NB4 (cell line): ENCODE data around the gene SIN3A.

Experiments used
- CTCF ChIP-seq: IDR thresholded peaks from one replicate; pipeline ENCODE4 v1.5.1; 2012; ENCODE audit warnings: low read depth, low read length
- MAX ChIP-seq: IDR thresholded peaks from 2 replicates; pipeline ENCODE4 v1.6.1; 2011; ENCODE audit warnings: low read depth, low read length
- POLR2A ChIP-seq: IDR thresholded peaks from 2 replicates; pipeline ENCODE4 v1.6.1; 2011; ENCODE audit warnings: mild to moderate bottlenecking; ENCODE audit not compliant: insufficient read length; ENCODE audit errors: extremely low read depth

- TF ChIP-seq CTCF (no peak), POLR2A (no peak), MAX (no peak)
Observed at GRCh38 chr15:75364881-75365280, 86.6 kb downstream of the SIN3A start.
